Muscle layer of duodenum (tissue), 2 donors: ENCODE results near the gene ARHGAP22.

ENCODE experiments used
- H3K27ac ChIP-seq: one replicate; pipeline ENCODE4 v1.7.0; 2013; ENCODE audit warnings: mild to moderate bottlenecking, low read length
- H3K27me3 ChIP-seq: one replicate; pipeline ENCODE4 v1.7.0; 2013; ENCODE audit warnings: low read depth, mild to moderate bottlenecking, control low read depth, low read length
- H3K36me3 ChIP-seq, 2 donors: one replicate each; pipeline ENCODE4 v1.7.0; 2013; ENCODE audit warnings: low read length in 2 of 2, control low read depth in 1 of 2, mild to moderate bottlenecking in 1 of 2; ENCODE audit not compliant: insufficient read depth in 2 of 2, control insufficient read depth in 1 of 2
- H3K4me1 ChIP-seq, 2 donors: one replicate each; pipeline ENCODE4 v1.7.0; 2013; ENCODE audit warnings: low read length in 2 of 2, mild to moderate bottlenecking in 2 of 2, control low read depth in 1 of 2, moderate library complexity in 1 of 2; ENCODE audit not compliant: insufficient read depth in 2 of 2, control insufficient read depth in 1 of 2
- H3K4me3 ChIP-seq, 2 donors: one replicate each; pipeline ENCODE4 v1.7.0; 2013; ENCODE audit warnings: low read length in 2 of 2, low read depth in 1 of 2, mild to moderate bottlenecking in 1 of 2
- H3K9me3 ChIP-seq, 2 donors: one replicate each; pipeline ENCODE4 v1.7.0; 2013; ENCODE audit warnings: low read length in 2 of 2, control low read depth in 1 of 2, mild to moderate bottlenecking in 1 of 2; ENCODE audit not compliant: control insufficient read depth in 1 of 2
- donor health status: healthy.

The ARHGAP22 gene

DNA sequence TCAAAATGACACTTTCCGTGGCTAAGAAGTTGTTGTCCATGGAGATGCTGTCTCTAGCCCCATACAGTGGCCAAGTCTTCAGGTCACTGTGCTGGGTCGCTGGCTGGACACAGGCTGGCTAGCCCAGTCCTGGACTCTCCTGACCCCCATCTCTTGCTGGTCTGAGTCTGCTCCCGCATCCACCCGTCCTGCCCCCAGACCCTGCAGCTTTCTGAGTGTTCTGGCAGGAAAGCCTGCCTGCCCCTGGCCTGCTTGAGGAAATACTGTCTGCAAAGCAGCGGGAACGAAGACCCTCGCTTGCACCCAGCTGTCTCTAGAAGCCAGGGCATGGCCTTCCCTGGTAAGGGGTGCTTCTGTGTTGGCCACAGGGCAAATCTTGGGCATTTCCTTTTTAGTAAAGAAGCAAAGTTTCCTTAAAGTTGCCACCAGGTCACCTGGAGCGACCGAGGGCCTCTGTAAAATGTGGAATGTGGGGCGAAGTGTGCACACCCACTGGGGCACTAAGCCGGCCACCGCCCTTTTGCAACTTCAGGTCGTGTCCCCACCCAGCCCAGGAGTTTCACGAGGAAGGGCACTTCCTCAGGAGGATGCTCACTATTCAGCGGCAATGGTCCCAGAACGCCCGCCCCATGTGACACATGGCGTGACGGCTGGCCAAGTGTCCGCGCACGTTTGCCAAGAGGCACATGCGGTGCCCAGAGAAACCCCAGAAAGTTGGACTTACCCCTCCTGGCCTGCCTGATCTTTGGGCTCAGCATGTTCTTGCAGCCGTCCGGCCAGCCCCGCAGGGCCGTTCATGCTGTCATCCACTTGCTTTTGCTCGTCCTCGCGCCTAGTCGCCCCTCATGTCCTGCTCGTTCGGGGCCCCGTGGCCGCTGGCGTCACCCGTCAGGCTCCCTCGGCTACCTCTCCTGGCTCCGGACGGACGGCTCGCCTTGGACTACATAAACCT lies 558 bp downstream of the ARHGAP22 start:
- Histone ChIP-seq H3K4me3 (peak overlapping the region; percentile 50), H3K9me3 (no peaks in the 10 kb centered on the region), H3K27ac (no peak overlapping the region), H3K36me3 (no peaks in the 10 kb centered on the region), H3K4me1 (peaks cover 0 to 14% of the 10 kb centered on the region in 2 donors), H3K27me3 (no peaks in the 10 kb centered on the region)

DNA sequence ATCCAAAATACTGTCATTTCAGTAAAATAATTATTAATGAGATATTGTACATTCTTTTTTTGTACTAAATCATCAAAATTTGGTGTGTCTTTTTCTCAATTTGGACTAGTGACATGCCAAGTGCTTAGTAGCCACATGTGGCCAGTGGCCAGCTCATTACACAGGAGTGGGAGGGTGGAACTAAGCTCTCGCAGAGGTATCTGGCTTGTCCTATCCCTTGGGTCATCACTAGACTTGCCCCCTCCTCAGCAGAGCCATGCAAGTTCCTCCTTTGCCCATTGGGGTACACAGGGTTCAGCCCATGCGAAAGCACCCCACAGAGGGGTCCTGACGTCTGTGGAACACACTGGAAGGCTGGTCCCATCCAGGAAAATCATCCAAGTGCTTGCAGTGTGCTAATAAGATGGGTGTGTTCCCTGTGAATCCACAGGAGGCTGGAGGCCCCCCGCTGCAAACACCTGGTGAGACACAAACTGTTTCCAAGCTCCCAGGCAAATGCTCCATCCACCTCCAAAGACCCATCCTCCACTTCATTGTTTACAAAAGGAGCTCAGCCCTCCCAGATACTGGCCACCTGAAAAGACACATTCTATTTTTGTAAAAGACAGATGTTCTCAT lies 1.3 kb downstream of the ARHGAP22 start:
- Histone ChIP-seq H3K36me3 (no peaks in the 10 kb centered on the region), H3K4me3 (peak overlapping the region; percentile 50), H3K27ac (no peak overlapping the region), H3K4me1 (peaks cover 0 to 14% of the 10 kb centered on the region in 2 donors), H3K9me3 (no peaks in the 10 kb centered on the region), H3K27me3 (no peaks in the 10 kb centered on the region)

DNA sequence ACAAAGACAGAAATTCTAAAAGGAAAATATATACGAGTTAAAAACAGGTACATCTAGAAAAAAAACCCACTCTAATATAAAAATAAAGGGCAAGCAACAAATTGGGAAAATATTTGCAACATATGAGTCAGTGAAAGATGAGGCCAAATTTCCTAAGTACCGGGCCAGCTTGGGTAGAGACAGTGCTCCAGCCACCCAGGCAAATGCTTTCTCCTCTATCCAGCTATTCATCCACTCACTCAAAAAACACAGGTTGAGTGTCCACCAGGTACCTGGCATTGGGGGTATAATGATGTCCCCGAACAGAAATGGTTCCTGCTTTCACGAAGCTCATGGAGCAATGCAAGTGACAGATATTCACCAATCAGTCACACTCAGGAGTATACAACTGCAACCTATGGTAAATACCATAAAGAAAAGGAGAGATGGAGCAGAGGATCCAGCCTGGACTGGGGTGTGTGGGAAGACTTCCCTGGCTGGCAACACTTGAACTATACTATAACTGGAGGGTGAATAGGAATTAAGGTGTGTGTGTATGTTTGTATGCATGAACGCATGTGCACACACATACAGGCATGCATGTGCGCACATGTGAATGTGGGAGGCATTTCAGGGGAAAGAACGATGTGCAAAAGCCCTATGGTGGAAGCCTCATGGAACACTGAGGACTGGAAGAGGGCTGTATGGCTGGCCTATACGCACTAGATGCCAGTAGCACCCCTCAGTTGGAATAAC lies 2.3 kb downstream of the ARHGAP22 start:
- Histone ChIP-seq H3K4me3 (no peak overlapping the region), H3K4me1 (peaks cover 0 to 14% of the 10 kb centered on the region in 2 donors), H3K9me3 (no peaks in the 10 kb centered on the region), H3K27me3 (no peaks in the 10 kb centered on the region), H3K36me3 (no peaks in the 10 kb centered on the region), H3K27ac (no peak overlapping the region)

DNA sequence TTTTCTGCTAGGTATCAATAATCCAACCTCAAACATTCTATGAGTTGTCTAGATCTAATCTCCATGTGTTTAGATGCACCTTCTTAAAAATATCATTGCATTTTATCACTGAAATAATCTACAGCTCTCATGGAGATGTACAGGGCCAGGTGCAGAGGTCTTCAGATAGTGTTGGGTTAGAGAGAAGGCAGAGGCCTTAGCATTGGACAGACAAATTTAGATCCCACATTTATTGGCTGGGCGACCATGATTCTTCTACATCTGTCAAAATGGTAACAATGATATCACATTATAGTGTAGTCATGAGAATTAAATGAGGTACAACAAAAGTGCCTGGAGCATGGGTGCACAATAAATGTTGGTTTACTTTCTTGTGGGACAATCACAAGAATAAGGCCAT lies 3.1 kb downstream of the ARHGAP22 start:
- Histone ChIP-seq H3K27ac (no peak overlapping the region), H3K9me3 (no peaks in the 10 kb centered on the region), H3K4me1 (peaks cover 0 to 14% of the 10 kb centered on the region in 2 donors), H3K36me3 (no peaks in the 10 kb centered on the region), H3K27me3 (no peaks in the 10 kb centered on the region), H3K4me3 (no peak overlapping the region)

DNA sequence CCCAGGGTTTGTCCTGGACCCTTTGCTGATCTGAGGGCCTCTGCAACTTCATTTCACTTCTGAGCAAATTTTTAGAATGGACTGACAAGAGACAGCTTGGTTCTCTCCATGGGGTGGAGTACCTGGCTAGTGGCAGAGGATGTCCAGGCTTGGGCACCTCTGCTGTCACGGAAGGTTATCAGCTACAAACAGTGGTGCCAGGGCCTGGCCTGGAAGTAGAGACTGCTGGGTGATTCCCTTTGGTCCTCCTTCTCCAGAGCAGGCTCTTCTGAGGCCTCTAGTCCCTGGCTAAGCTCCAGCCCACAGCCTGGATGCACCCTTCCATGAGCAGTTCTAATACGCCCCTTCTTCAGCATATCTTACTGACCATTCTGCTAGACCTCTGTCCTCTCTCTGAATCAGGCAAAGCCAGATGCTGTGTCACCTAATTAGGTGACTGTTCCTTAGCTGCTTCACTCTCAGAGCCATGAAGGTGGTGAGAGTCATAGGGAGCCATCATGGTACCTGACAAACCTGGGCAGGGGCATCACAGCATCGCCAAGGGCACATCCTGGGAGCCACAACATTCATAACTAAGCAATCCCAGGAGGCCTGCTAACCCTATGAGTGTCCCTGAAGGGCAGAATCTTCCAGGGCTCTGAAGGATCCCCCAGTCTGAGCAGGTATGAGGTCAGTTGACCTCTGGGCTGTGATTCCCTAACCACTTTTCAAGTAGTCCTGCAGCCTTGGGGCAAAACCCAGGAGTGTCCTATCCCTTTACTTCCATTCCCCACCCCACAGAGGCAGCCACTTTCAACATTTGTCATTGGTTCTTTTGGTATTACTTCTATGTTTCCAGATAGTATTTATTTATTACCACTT lies 4.0 kb downstream of the ARHGAP22 start:
- H3K4me1 ChIP-seq: peaks cover 0 to 14% of the 10 kb centered on the region in 2 donors

DNA sequence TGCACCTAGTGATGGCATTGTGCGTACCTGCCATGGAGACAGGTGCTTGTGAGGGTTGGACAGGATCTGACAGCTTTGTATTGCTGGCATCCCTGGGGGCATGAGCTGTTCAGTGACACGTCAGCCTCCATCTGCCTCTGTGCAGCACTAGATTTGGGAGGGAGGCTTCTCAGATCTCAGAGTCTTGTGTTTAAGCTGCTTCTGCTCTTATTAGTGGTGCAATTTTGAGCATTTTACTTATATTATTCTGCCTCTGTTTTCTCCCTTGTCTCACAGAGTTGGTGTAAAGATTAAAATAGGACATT lies 5.1 kb downstream of the ARHGAP22 start:
- no peaks in the 10 kb centered on the region for H3K27me3 ChIP-seq
- no peaks in the 10 kb centered on the region for H3K36me3 ChIP-seq
- no peaks in the 10 kb centered on the region for H3K9me3 ChIP-seq
- H3K4me1 ChIP-seq: peaks cover 0 to 14% of the 10 kb centered on the region in 2 donors
- H3K27ac ChIP-seq: no peak overlapping the region
- H3K4me3 ChIP-seq: no peak overlapping the region

More for the DNA sequence above, 4.0 kb downstream of the ARHGAP22 start:
- Histone ChIP-seq H3K4me3 (no peak overlapping the region), H3K27me3 (no peaks in the 10 kb centered on the region), H3K9me3 (no peaks in the 10 kb centered on the region), H3K27ac (no peak overlapping the region), H3K36me3 (no peaks in the 10 kb centered on the region)

DNA sequence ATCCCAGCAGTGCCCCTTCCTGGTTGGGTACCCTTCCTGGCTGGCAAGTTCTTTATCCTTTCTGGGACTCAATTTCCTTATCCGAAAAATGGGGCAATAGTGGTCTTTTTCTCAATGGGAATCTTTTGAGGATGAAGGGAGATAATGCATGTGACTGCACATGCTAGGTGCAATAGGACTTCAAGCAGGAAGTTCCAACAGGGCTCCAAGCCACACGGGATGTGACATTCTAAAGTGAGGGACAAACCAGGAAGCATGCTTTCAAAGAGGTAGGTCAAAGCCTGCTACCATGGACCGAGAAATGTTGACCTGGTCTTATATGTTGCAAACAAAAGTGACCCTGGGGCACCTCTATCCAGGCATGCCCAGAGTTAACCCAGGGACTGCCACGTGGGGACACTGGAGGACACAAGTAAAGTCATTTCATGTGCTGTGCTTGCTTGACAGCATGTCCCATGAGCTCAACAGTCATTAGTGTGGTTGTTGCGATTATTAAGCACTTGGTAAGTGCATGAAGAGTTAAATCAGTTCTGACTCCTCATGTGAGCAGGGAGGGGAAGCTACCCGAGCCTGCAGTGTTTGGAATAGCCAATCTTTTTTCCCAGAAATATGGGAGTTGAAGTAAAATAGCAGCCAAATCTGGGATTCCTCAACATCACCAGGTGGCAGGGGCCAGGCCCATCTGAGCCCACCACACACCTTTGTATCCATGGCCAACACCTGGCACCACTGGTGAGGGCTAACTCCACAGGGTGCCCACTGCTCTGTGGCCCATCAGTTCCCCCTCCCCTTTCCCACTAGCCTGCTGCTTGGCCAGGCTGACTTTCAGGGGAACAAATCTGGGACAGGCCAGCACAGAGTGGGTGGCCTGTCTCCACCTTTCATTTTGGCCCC lies 5.7 kb downstream of the ARHGAP22 start:
- no peaks in the 10 kb centered on the region for H3K27me3 ChIP-seq
- no peak overlapping the region for H3K4me3 ChIP-seq
- no peaks in the 10 kb centered on the region for H3K9me3 ChIP-seq
- no peaks in the 10 kb centered on the region for H3K36me3 ChIP-seq
- H3K27ac ChIP-seq: no peak overlapping the region
- peaks cover 0 to 8% of the 10 kb centered on the region in 2 donors for H3K4me1 ChIP-seq

- Histone ChIP-seq H3K4me3 (no peak overlapping the region), H3K9me3 (no peaks in the 10 kb centered on the region), H3K27ac (no peak overlapping the region), H3K36me3 (no peaks in the 10 kb centered on the region), H3K4me1 (peaks cover 0 to 3% of the 10 kb centered on the region in 2 donors), H3K27me3 (no peaks in the 10 kb centered on the region)
Measured at GRCh38 chr10:48598243-48598935, 6.5 kb downstream of the ARHGAP22 start.

- Histone ChIP-seq H3K4me1 (peaks cover 0 to 3% of the 10 kb centered on the region in 2 donors), H3K4me3 (no peak overlapping the region), H3K27ac (no peak overlapping the region), H3K9me3 (no peaks in the 10 kb centered on the region), H3K36me3 (no peaks in the 10 kb centered on the region), H3K27me3 (no peaks in the 10 kb centered on the region)
Measured at GRCh38 chr10:48595539-48595932, 9.3 kb downstream of the ARHGAP22 start.
